PC-3 (cell line): ENCODE data around the gene YY2. TPM values are rescaled to one million over a fixed set of nuclear protein-coding genes. Genes with fewer than 3 reads are reported as not detected.

Experiments used
- ATAC-seq: fragments of 200-7000 bp; cut with Tn5 transposase; 2 replicates; pipeline ENCODE4 v1.9.1; 2020; ENCODE audit warnings: mild to moderate bottlenecking, moderate library complexity
- BruUV-seq: library from RNA; stranded (reverse); fragments of 400-500 nt; replicated peaks from 2 replicates; lab custom pipeline; 2021; lab: Mats Ljungman, UMichigan
- CTCF ChIA-PET: fragments of 300-600 bp; sonication (Branson Sonifier 250); formaldehyde crosslinking; loops from one replicate; lab custom pipeline; 2022; ENCODE audit warnings: antibody characterized with exemption; lab: Charles Lee
- POLR2A ChIA-PET: fragments of 300-600 bp; sonication (Branson Sonifier 250); formaldehyde crosslinking; loops from one replicate; lab custom pipeline; 2022; ENCODE audit warnings: antibody characterized with exemption; ENCODE audit not compliant: unreplicated experiment; lab: Charles Lee
- DNase-seq: peaks from one replicate; pipeline ENCODE4 v3.0.0-alpha.2; 2015
- H2AFZ ChIP-seq: fragments of 300-600 bp; sonication (generic); 2 replicates; pipeline ENCODE4 v1.6.0; 2016; ENCODE audit warnings: antibody characterized with exemption, low read length
- H3F3A ChIP-seq: fragments of 300-600 bp; sonication (generic); one replicate; pipeline ENCODE4 v1.6.0; 2017; ENCODE audit warnings: antibody characterized with exemption, low read length, control low read depth, mild to moderate bottlenecking; ENCODE audit not compliant: unreplicated experiment
- H3K27ac ChIP-seq: fragments of 300-600 bp; sonication (generic); 2 replicates; pipeline ENCODE4 v1.5.1; 2016; ENCODE audit warnings: mild to moderate bottlenecking, low read length
- H3K27me3 ChIP-seq: fragments of 300-600 bp; sonication (generic); 2 replicates; pipeline ENCODE4 v1.6.1; 2016; ENCODE audit warnings: low read length, mixed read lengths
- H3K36me3 ChIP-seq: fragments of 300-600 bp; sonication (generic); 2 replicates; pipeline ENCODE4 v1.6.1; 2016; ENCODE audit warnings: low read depth, mixed run types, low read length, mixed read lengths
- H3K4me1 ChIP-seq: fragments of 300-600 bp; sonication (generic); 2 replicates; pipeline ENCODE4 v1.5.1; 2016; ENCODE audit warnings: low read length; ENCODE audit not compliant: insufficient read depth
- H3K4me2 ChIP-seq: fragments of 300-600 bp; sonication (generic); 2 replicates; pipeline ENCODE4 v1.6.0; 2016; ENCODE audit warnings: low read length
- H3K4me3 ChIP-seq: fragments of 300-600 bp; sonication (generic); 2 replicates; pipeline ENCODE4 v1.5.1; 2016; ENCODE audit warnings: mild to moderate bottlenecking, low read length, mixed read lengths
- H3K79me2 ChIP-seq: fragments of 300-600 bp; sonication (generic); 2 replicates; pipeline ENCODE4 v1.6.1; 2017; ENCODE audit warnings: low read length, mixed read lengths
- H3K9ac ChIP-seq: fragments of 300-600 bp; sonication (generic); 2 replicates; pipeline ENCODE4 v1.6.0; 2016; ENCODE audit warnings: mild to moderate bottlenecking, low read length
- H3K9me2 ChIP-seq: fragments of 300-600 bp; sonication (generic); replicated peaks from 2 replicates; pipeline ENCODE4 v1.6.1; 2016; ENCODE audit warnings: mixed run types, low read length, mixed read lengths
- H3K9me3 ChIP-seq: fragments of 300-600 bp; sonication (generic); 2 replicates; pipeline ENCODE4 v1.6.1; 2016; ENCODE audit warnings: low read length, mixed read lengths
- H4K20me1 ChIP-seq: fragments of 300-600 bp; sonication (generic); 2 replicates; pipeline ENCODE4 v1.6.1; 2016; ENCODE audit warnings: low read length, mixed read lengths
- EZH2 ChIP-seq: fragments of 300-600 bp; sonication (generic); IDR thresholded peaks from one replicate; pipeline ENCODE4 v1.6.1; 2017; ENCODE audit warnings: antibody characterized with exemption, mild to moderate bottlenecking, low read length; ENCODE audit not compliant: unreplicated experiment
- EZH2phosphoT487 ChIP-seq: fragments of 300-600 bp; sonication (generic); IDR thresholded peaks from 2 replicates; pipeline ENCODE4 v1.6.1; 2018; ENCODE audit warnings: mild to moderate bottlenecking, antibody characterized with exemption, low read length, borderline replicate concordance
- intact Hi-C: fragments of 100-400 bp; cut with micrococcal nuclease; formaldehyde crosslinking; loops from 2 replicates; pipeline ENCODE4 v1.9.0; 2023
- total RNA-seq: library from RNA; depleted of rRNA; stranded (reverse); fragments of >200 nt; gene quantifications from 2 replicates; pipeline ENCODE4 v1.2.3, GENCODE V29; 2014
- TF ChIP-seq, protein P1 (sequence below): fragments of 300-600 bp; sonication (generic); conservative IDR thresholded peaks from 2 replicates; pipeline ENCODE4 v1.5.1; 2017; ENCODE audit warnings: antibody characterized with exemption, low read depth, mild to moderate bottlenecking, low read length

Gene YY2
- total RNA-seq, 1 experiment from 2014 or later: 2.3 TPM

DNA sequence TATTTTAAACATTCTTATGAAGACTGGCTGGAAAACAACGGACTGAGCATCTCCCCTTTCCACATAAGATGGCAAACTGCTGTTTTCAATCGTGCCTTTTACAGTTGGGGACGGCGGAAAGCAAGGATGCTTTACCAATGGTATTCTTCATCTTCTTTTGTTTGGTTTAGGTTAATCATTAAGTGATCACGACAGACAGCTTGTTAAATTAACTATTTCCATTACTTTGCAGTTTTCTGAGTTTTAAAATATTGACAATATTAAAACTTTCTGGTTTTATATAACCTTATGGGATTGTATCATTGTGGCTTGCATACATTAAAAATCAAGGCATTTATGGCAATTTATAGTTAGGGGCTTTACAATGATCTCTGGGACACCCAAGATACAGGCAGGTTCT is 12.6 kb upstream of the YY2 start:
- ChIA-PET POLR2A (no interaction called here), CTCF (no interaction called here)
- TF ChIP-seq EZH2: no peak
- TF ChIP-seq, protein P1, sequence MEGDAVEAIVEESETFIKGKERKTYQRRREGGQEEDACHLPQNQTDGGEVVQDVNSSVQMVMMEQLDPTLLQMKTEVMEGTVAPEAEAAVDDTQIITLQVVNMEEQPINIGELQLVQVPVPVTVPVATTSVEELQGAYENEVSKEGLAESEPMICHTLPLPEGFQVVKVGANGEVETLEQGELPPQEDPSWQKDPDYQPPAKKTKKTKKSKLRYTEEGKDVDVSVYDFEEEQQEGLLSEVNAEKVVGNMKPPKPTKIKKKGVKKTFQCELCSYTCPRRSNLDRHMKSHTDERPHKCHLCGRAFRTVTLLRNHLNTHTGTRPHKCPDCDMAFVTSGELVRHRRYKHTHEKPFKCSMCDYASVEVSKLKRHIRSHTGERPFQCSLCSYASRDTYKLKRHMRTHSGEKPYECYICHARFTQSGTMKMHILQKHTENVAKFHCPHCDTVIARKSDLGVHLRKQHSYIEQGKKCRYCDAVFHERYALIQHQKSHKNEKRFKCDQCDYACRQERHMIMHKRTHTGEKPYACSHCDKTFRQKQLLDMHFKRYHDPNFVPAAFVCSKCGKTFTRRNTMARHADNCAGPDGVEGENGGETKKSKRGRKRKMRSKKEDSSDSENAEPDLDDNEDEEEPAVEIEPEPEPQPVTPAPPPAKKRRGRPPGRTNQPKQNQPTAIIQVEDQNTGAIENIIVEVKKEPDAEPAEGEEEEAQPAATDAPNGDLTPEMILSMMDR: no peak
- TF ChIP-seq EZH2phosphoT487: no peak
- no peak overlapping the region for H2AFZ ChIP-seq
- H3K9me2 ChIP-seq: no peaks in the 10 kb centered on the region
- H3K27me3 ChIP-seq: no peaks in the 10 kb centered on the region
- H3K4me1 ChIP-seq: peaks cover 12% of the 10 kb centered on the region; the same call in 1 of the 2 replicates
- H3F3A ChIP-seq: no peaks in the 10 kb centered on the region
- peaks cover 9% of the 10 kb centered on the region; the same call in 1 of the 2 replicates for H3K36me3 ChIP-seq
- ATAC-seq: no peak
- intact Hi-C loops: no loop called here
- BruUV-seq: no TSS peak
- no peaks in the 10 kb centered on the region for H3K9me3 ChIP-seq
- H3K79me2 ChIP-seq: peaks cover 19% of the 10 kb centered on the region
- H3K4me3 ChIP-seq: no peak overlapping the region
- no peak overlapping the region for H3K9ac ChIP-seq
- no peaks in the 10 kb centered on the region for H4K20me1 ChIP-seq
- DNase-seq: no peak
- no peak overlapping the region for H3K27ac ChIP-seq
- H3K4me2 ChIP-seq: no peak overlapping the region

DNA sequence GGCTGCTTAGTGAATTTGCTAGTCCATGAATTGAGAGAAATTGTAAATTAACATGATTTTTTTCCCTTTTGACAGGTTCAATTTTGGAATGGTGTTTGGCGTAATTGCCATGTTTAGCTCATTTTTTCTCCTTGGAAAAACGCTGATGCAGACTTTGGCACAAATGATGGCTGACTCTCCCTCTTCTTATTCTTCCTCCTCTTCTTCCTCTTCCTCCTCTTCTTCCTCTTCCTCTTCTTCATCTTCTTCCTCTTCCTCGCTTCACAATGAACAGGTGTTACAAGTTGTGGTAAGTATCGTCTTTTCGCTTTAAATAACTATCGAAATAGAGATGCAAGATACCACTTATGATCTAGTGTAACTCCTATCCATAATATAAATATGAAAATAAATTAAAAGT is 10.7 kb upstream of the YY2 start:
- H3K9me3 ChIP-seq: no peaks in the 10 kb centered on the region
- no peak overlapping the region for H2AFZ ChIP-seq
- no peak overlapping the region for H3K4me2 ChIP-seq
- DNase-seq: no peak
- no TSS peak for BruUV-seq
- peaks cover 13% of the 10 kb centered on the region for H3K79me2 ChIP-seq
- no peaks in the 10 kb centered on the region for H3K9me2 ChIP-seq
- TF ChIP-seq EZH2 (no peak), EZH2phosphoT487 (no peak)
- TF ChIP-seq, protein P1: no peak
- H3F3A ChIP-seq: no peaks in the 10 kb centered on the region
- POLR2A ChIA-PET: no interaction called here
- peaks cover 7% of the 10 kb centered on the region; the same call in 1 of the 2 replicates for H3K4me1 ChIP-seq
- no peak overlapping the region for H3K27ac ChIP-seq
- CTCF ChIA-PET: no interaction called here
- no peak for ATAC-seq
- H3K36me3 ChIP-seq: peaks cover 9% of the 10 kb centered on the region; the same call in 1 of the 2 replicates
- no peaks in the 10 kb centered on the region for H4K20me1 ChIP-seq
- intact Hi-C loops: no loop called here
- H3K27me3 ChIP-seq: no peaks in the 10 kb centered on the region
- H3K9ac ChIP-seq: no peak overlapping the region
- no peak overlapping the region for H3K4me3 ChIP-seq

DNA sequence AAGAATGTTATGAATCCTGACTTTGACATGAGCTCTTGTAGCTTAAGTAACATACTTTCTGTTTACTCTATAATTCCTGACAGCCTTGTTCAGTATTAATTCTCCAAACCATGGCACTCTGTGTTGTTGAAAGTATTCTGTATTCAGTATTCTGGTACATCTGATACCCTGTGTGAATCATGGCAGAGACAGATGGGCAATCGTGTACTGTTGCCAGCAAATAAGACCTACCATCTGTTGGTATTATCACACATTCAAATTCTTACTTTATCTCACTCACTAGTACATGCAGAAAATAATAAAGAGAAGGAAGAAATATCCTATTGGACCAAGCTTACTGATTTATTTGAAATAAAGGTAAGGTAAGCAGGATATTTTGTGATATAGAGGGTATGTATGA is 8.4 kb upstream of the YY2 start:
- intact Hi-C loops: no loop called here
- Histone ChIP-seq H3K4me2 (no peak overlapping the region), H2AFZ (no peak overlapping the region), H3K4me3 (no peak overlapping the region), H3K4me1 (no peaks in the 10 kb centered on the region), H3K9me3 (no peaks in the 10 kb centered on the region), H3K9me2 (no peaks in the 10 kb centered on the region), H3K27me3 (no peaks in the 10 kb centered on the region), H4K20me1 (no peaks in the 10 kb centered on the region), H3K9ac (no peak overlapping the region), H3F3A (no peaks in the 10 kb centered on the region), H3K79me2 (no peaks in the 10 kb centered on the region), H3K36me3 (peaks cover 11% of the 10 kb centered on the region; the same call in 1 of the 2 replicates), H3K27ac (no peak overlapping the region)
- POLR2A ChIA-PET: no interaction called here
- no TSS peak for BruUV-seq
- ATAC-seq (no peak), DNase-seq (no peak)
- CTCF ChIA-PET: interaction anchor here (0.6 kb wide), 1 partner anchor 125 kb away, joined by 3 read pairs; no protein-coding TSS in a partner anchor
- no peak for TF ChIP-seq EZH2
- TF ChIP-seq EZH2phosphoT487: no peak
- TF ChIP-seq, protein P1: no peak
